IPS-20b (cell line): ENCODE data around the gene SCGB1A1.

Experiments
- H3K27ac ChIP-seq: one replicate; pipeline ENCODE4 v1.5.1; 2013; ENCODE audit warnings: low read length
- H3K27me3 ChIP-seq: 2 replicates; pipeline ENCODE4 v1.6.1; 2013; ENCODE audit warnings: mild to moderate bottlenecking, low read length, inconsistent platforms; ENCODE audit not compliant: insufficient read depth
- H3K36me3 ChIP-seq: 2 replicates; pipeline ENCODE4 v1.6.1; 2013; ENCODE audit warnings: low read depth, mild to moderate bottlenecking, inconsistent platforms, low read length, moderate library complexity; ENCODE audit not compliant: insufficient read depth
- H3K4me1 ChIP-seq: 2 replicates; pipeline ENCODE4 v1.6.1; 2013; ENCODE audit warnings: mild to moderate bottlenecking, control low read depth, inconsistent platforms, low read length, moderate library complexity; ENCODE audit not compliant: insufficient read depth
- H3K4me3 ChIP-seq: 2 replicates; pipeline ENCODE4 v1.5.1; 2013; ENCODE audit warnings: mild to moderate bottlenecking, low read length, inconsistent platforms
- H3K9ac ChIP-seq: 2 replicates; pipeline ENCODE4 v1.6.1; 2013; ENCODE audit warnings: low read depth, mild to moderate bottlenecking, inconsistent platforms, low read length, moderate library complexity
- H3K9me3 ChIP-seq: 2 replicates; pipeline ENCODE4 v1.6.1; 2013; ENCODE audit warnings: mild to moderate bottlenecking, low read depth, low read length, inconsistent platforms; ENCODE audit not compliant: insufficient read depth

SCGB1A1 gene

GRCh38 chr11:62399878-62400266, 19.0 kb upstream of the SCGB1A1 start:
- H3K9ac ChIP-seq: no peak overlapping the region
- H3K9me3 ChIP-seq: no peaks in the 10 kb centered on the region
- H3K36me3 ChIP-seq: no peaks in the 10 kb centered on the region
- peaks cover 7% of the 10 kb centered on the region; the same call in 1 of the 2 replicates for H3K4me1 ChIP-seq
- no peak overlapping the region for H3K4me3 ChIP-seq
- no peaks in the 10 kb centered on the region for H3K27me3 ChIP-seq
- no peak overlapping the region for H3K27ac ChIP-seq

- Histone ChIP-seq H3K27me3 (no peaks in the 10 kb centered on the region), H3K9ac (no peak overlapping the region), H3K4me1 (peaks cover 6% of the 10 kb centered on the region; the same call in 1 of the 2 replicates), H3K9me3 (no peaks in the 10 kb centered on the region), H3K4me3 (no peak overlapping the region), H3K27ac (no peak overlapping the region), H3K36me3 (no peaks in the 10 kb centered on the region)
These were observed 18.6 kb upstream of the SCGB1A1 start for GRCh38 chr11:62400281-62400680.

DNA sequence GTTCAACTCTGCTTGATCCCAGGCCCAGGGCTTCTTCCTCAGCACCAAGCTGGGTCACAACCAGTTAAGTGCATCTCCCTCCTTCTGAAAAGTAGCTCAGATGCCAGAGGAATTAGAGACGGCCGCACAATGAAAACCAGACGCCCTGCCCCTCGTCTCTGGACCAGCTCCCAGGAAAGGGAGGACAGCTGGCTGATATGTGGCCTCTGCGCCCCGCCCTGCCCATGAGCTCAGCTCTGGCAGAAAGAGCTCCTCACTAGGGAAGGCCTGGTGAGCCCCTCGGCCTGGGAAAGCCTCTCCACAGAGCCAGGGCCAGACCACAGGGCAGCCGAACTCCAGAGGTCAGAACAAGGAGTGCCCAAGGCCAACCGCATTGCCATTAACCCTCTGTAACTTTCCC, 18.1 kb upstream of the SCGB1A1 start:
- H3K36me3 ChIP-seq: no peaks in the 10 kb centered on the region
- H3K27me3 ChIP-seq: no peaks in the 10 kb centered on the region
- H3K4me3 ChIP-seq: no peak overlapping the region
- H3K9me3 ChIP-seq: no peaks in the 10 kb centered on the region
- H3K27ac ChIP-seq: no peak overlapping the region
- no peak overlapping the region for H3K9ac ChIP-seq
- H3K4me1 ChIP-seq: peaks cover 4% of the 10 kb centered on the region; the same call in 1 of the 2 replicates

- Histone ChIP-seq H3K9ac (no peak overlapping the region), H3K4me1 (peaks cover 4% of the 10 kb centered on the region; the same call in 1 of the 2 replicates), H3K4me3 (no peak overlapping the region), H3K27me3 (no peaks in the 10 kb centered on the region), H3K27ac (no peak overlapping the region), H3K36me3 (no peaks in the 10 kb centered on the region), H3K9me3 (no peaks in the 10 kb centered on the region)
These were observed 17.5 kb upstream of the SCGB1A1 start for GRCh38 chr11:62401356-62401755.

DNA sequence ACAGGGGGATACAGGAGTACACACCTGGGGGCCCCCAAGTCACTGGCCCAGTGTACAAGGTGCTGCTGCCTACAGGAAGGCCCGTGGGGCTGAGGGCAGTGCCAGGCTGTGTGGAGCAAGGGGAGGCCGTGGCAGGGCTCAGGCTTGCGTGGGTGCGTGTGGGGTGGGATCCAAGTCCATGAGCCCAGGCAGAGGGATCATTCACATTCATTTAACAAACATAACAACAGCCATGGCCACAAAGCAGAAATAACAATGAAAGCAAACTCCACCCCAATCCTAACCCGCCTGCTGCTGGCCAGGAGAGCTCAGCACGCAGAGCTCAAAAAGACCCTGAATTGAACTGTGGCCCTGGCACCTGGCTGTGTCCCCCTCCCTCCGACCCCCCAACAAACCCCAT, 17.0 kb upstream of the SCGB1A1 start:
- Histone ChIP-seq H3K4me1 (peaks cover 4% of the 10 kb centered on the region; the same call in 1 of the 2 replicates), H3K27ac (no peak overlapping the region), H3K4me3 (no peak overlapping the region)

GRCh38 chr11:62402226-62402959, 16.4 kb upstream of the SCGB1A1 start:
- Histone ChIP-seq H3K9me3 (no peaks in the 10 kb centered on the region), H3K27me3 (no peaks in the 10 kb centered on the region), H3K27ac (no peak overlapping the region), H3K4me1 (peaks cover 4% of the 10 kb centered on the region; the same call in 1 of the 2 replicates), H3K36me3 (no peaks in the 10 kb centered on the region), H3K9ac (no peak overlapping the region), H3K4me3 (no peak overlapping the region)

More for the DNA sequence above, 17.0 kb upstream of the SCGB1A1 start:
- no peak overlapping the region for H3K9ac ChIP-seq
- no peaks in the 10 kb centered on the region for H3K9me3 ChIP-seq
- H3K36me3 ChIP-seq: no peaks in the 10 kb centered on the region
- H3K27me3 ChIP-seq: no peaks in the 10 kb centered on the region

- Histone ChIP-seq H3K9ac (no peak overlapping the region), H3K9me3 (no peaks in the 10 kb centered on the region), H3K27me3 (no peaks in the 10 kb centered on the region), H3K36me3 (no peaks in the 10 kb centered on the region), H3K27ac (no peak overlapping the region), H3K4me3 (no peak overlapping the region), H3K4me1 (peaks cover 4% of the 10 kb centered on the region; the same call in 1 of the 2 replicates)
These were observed 15.7 kb upstream of the SCGB1A1 start for GRCh38 chr11:62402960-62403730.

DNA sequence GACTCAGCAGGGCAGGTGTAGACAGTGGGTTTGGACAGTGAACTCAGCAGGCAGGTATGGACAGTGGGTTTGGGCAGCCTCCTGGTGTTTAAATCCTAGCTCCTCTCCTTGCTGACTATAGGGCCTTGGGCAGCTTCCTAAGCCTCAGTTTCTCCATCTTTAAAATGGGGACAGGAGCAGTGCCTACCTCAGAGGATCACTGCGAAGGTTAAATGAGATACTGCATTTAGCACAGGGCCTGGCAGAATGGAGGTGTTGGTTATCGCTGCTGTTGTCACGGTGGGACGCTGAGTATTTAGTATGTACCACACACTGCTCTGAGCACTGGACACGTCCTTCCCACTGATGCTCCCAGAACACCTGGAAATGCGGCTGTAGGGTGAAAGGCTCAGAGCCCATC, 14.4 kb upstream of the SCGB1A1 start:
- H3K4me3 ChIP-seq: no peak overlapping the region
- no peaks in the 10 kb centered on the region for H3K36me3 ChIP-seq
- H3K27ac ChIP-seq: no peak overlapping the region
- H3K9me3 ChIP-seq: no peaks in the 10 kb centered on the region
- H3K9ac ChIP-seq: no peak overlapping the region
- H3K4me1 ChIP-seq: peaks cover 4% of the 10 kb centered on the region; the same call in 1 of the 2 replicates
- no peaks in the 10 kb centered on the region for H3K27me3 ChIP-seq

- Histone ChIP-seq H3K4me3 (no peak overlapping the region), H3K27ac (no peak overlapping the region), H3K27me3 (no peaks in the 10 kb centered on the region), H3K9me3 (no peaks in the 10 kb centered on the region), H3K4me1 (peaks cover 4% of the 10 kb centered on the region; the same call in 1 of the 2 replicates), H3K36me3 (no peaks in the 10 kb centered on the region), H3K9ac (no peak overlapping the region)
These were observed 13.9 kb upstream of the SCGB1A1 start for GRCh38 chr11:62404901-62405300.

DNA sequence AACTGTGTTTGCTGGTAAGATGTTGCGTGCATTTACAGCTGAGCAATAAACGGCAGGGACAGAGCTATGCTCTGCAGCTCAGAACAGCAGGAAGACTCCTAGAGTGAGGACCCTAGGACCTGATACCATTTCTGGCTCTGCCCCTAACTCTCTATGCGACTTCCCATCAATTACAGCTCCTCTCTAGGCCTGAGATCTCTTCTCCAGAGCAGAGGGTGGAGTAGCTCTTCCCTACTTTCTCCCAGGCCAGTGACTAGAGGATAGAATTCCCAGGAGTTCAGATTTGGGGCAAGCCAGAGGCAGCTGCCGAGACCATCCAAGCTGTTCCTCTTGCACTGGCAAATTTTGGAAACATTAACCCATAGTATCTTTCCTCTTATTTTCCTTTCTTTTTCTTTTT, 12.8 kb upstream of the SCGB1A1 start:
- Histone ChIP-seq H3K4me1 (peaks cover 4% of the 10 kb centered on the region; the same call in 1 of the 2 replicates), H3K27me3 (no peaks in the 10 kb centered on the region), H3K36me3 (no peaks in the 10 kb centered on the region), H3K4me3 (no peak overlapping the region), H3K27ac (no peak overlapping the region), H3K9me3 (no peaks in the 10 kb centered on the region), H3K9ac (no peak overlapping the region)

GRCh38 chr11:62409831-62410230, 9.0 kb upstream of the SCGB1A1 start:
- H3K4me3 ChIP-seq: no peak overlapping the region
- no peak overlapping the region for H3K9ac ChIP-seq
- H3K27me3 ChIP-seq: no peaks in the 10 kb centered on the region
- no peaks in the 10 kb centered on the region for H3K4me1 ChIP-seq
- H3K9me3 ChIP-seq: no peaks in the 10 kb centered on the region
- H3K36me3 ChIP-seq: no peaks in the 10 kb centered on the region
- H3K27ac ChIP-seq: no peak overlapping the region

- H3K36me3 ChIP-seq: no peaks in the 10 kb centered on the region
- H3K27me3 ChIP-seq: no peaks in the 10 kb centered on the region
- H3K27ac ChIP-seq: no peak overlapping the region
- H3K9me3 ChIP-seq: no peaks in the 10 kb centered on the region
- no peak overlapping the region for H3K9ac ChIP-seq
- H3K4me3 ChIP-seq: no peak overlapping the region
- H3K4me1 ChIP-seq: no peaks in the 10 kb centered on the region
These were observed 7.9 kb upstream of the SCGB1A1 start for GRCh38 chr11:62410972-62411371.
